H9 (cell line): ENCODE results near the gene ADAM22. TPM values are rescaled to one million over a fixed set of nuclear protein-coding genes. Genes with fewer than 3 reads are reported as not detected.

ENCODE experiments used
- DNase-seq: peaks from one replicate; pipeline ENCODE4 v3.0.0-alpha.2; 2017
- H2AFZ ChIP-seq: one replicate; pipeline ENCODE4 v1.6.1; 2013; ENCODE audit warnings: mild to moderate bottlenecking, low read length, control low read depth, moderate library complexity
- H2AK5ac ChIP-seq: 2 replicates; pipeline ENCODE4 v1.6.1; 2013; ENCODE audit warnings: low read length, control low read depth, mixed read lengths; ENCODE audit not compliant: insufficient read length
- H2BK120ac ChIP-seq: one replicate; pipeline ENCODE4 v1.6.1; 2013; ENCODE audit warnings: low read depth, mild to moderate bottlenecking, low read length, control low read depth, inconsistent platforms; ENCODE audit not compliant: poor library complexity, severe bottlenecking
- H2BK12ac ChIP-seq: 2 replicates; pipeline ENCODE4 v1.6.1; 2013; ENCODE audit warnings: low read length, control low read depth, mixed read lengths, low read depth; ENCODE audit not compliant: insufficient read length
- H2BK15ac ChIP-seq: 2 replicates; pipeline ENCODE4 v1.6.1; 2013; ENCODE audit warnings: low read depth, low read length, control low read depth
- H2BK20ac ChIP-seq: one replicate; pipeline ENCODE4 v1.6.1; 2013; ENCODE audit warnings: low read depth, mild to moderate bottlenecking, low read length, control low read depth, inconsistent platforms; ENCODE audit not compliant: poor library complexity, severe bottlenecking
- H2BK5ac ChIP-seq: 2 replicates; pipeline ENCODE4 v1.6.1; 2013; ENCODE audit warnings: low read length, control low read depth, mixed read lengths; ENCODE audit not compliant: insufficient read length
- H3K14ac ChIP-seq: 2 replicates; pipeline ENCODE4 v1.6.1; 2013; ENCODE audit warnings: low read length, control low read depth; ENCODE audit not compliant: insufficient read depth
- H3K18ac ChIP-seq: 2 replicates; pipeline ENCODE4 v1.6.1; 2013; ENCODE audit warnings: low read depth, mild to moderate bottlenecking, mixed read lengths, low read length, control low read depth; ENCODE audit not compliant: insufficient read length
- H3K23ac ChIP-seq: 2 replicates; pipeline ENCODE4 v1.6.1; 2013; ENCODE audit warnings: low read length, control low read depth, mixed read lengths, low read depth; ENCODE audit not compliant: insufficient read length
- H3K23me2 ChIP-seq: 2 replicates; pipeline ENCODE4 v1.6.1; 2013; ENCODE audit warnings: low read depth, mild to moderate bottlenecking, mixed read lengths, low read length, control low read depth; ENCODE audit not compliant: insufficient read length, poor library complexity, severe bottlenecking
- H3K27ac ChIP-seq: 2 replicates; pipeline ENCODE4 v1.5.1; 2013; ENCODE audit warnings: low read length, control low read depth, mixed read lengths, low read depth; ENCODE audit not compliant: insufficient read length
- H3K27me3 ChIP-seq: 2 replicates; pipeline ENCODE4 v1.6.1; 2013; ENCODE audit warnings: low read length, control low read depth, inconsistent platforms; ENCODE audit not compliant: insufficient read depth
- H3K4ac ChIP-seq: 2 replicates; pipeline ENCODE4 v1.6.1; 2013; ENCODE audit warnings: low read depth, mild to moderate bottlenecking, control low read depth, inconsistent platforms, low read length, moderate library complexity
- H3K4me1 ChIP-seq: 2 replicates; pipeline ENCODE4 v1.6.1; 2013; ENCODE audit warnings: low read length, control low read depth, inconsistent platforms; ENCODE audit not compliant: insufficient read depth
- H3K4me2 ChIP-seq: 2 replicates; pipeline ENCODE4 v1.6.1; 2013; ENCODE audit warnings: low read length, control low read depth, mixed read lengths; ENCODE audit not compliant: insufficient read length, insufficient read depth
- H3K56ac ChIP-seq: 2 replicates; pipeline ENCODE4 v1.6.1; 2013; ENCODE audit warnings: low read depth, mild to moderate bottlenecking, mixed read lengths, low read length, control low read depth; ENCODE audit not compliant: insufficient read length
- H3K79me1 ChIP-seq: 2 replicates; pipeline ENCODE4 v1.6.1; 2013; ENCODE audit warnings: low read depth, mild to moderate bottlenecking, moderate library complexity, low read length, control low read depth, inconsistent platforms; ENCODE audit not compliant: insufficient read depth, poor library complexity, severe bottlenecking
- H3K79me2 ChIP-seq: 2 replicates; pipeline ENCODE4 v1.6.1; 2013; ENCODE audit warnings: low read length, control low read depth, inconsistent platforms; ENCODE audit not compliant: insufficient read depth
- H3K9ac ChIP-seq: 2 replicates; pipeline ENCODE4 v1.6.1; 2013; ENCODE audit warnings: low read length, control low read depth, mixed read lengths; ENCODE audit not compliant: insufficient read length; ENCODE audit errors: extremely low read depth
- H3K9me3 ChIP-seq: one replicate; pipeline ENCODE4 v1.6.1; 2013; ENCODE audit warnings: low read depth, low read length, inconsistent platforms; ENCODE audit not compliant: control insufficient read depth
- H3T11ph ChIP-seq: one replicate; pipeline ENCODE4 v1.6.1; 2013; ENCODE audit warnings: mild to moderate bottlenecking, low read length, control low read depth, inconsistent platforms
- H4K20me1 ChIP-seq: one replicate; pipeline ENCODE4 v1.6.1; 2013; ENCODE audit not compliant: control insufficient read depth, insufficient read length, insufficient read depth
- H4K5ac ChIP-seq: 2 replicates; pipeline ENCODE4 v1.6.1; 2013; ENCODE audit warnings: low read depth, mild to moderate bottlenecking, mixed read lengths, low read length, control low read depth; ENCODE audit not compliant: insufficient read length
- H4K8ac ChIP-seq: replicated peaks from 2 replicates; pipeline ENCODE4 v1.6.1; 2013; ENCODE audit warnings: low read length, control low read depth, mixed read lengths, low read depth; ENCODE audit not compliant: insufficient read length
- H4K91ac ChIP-seq: 2 replicates; pipeline ENCODE4 v1.6.1; 2013; ENCODE audit warnings: low read depth, mild to moderate bottlenecking, moderate library complexity, mixed read lengths, low read length, control low read depth; ENCODE audit not compliant: insufficient read length
- H3K27ac Mint-ChIP-seq, 3 experiments: 2 replicates in 2 of 3; 3 replicates in 1 of 3; pipeline ENCODE4 v1.8.0; 2020 to 2021; ENCODE audit warnings: mixed read lengths in 3 of 3, mild to moderate bottlenecking in 1 of 3, moderate library complexity in 1 of 3
- H3K27me3 Mint-ChIP-seq: 2 replicates; pipeline ENCODE4 v1.8.0; 2021; ENCODE audit warnings: low read depth, mild to moderate bottlenecking, moderate library complexity, mixed read lengths
- H3K36me3 Mint-ChIP-seq, 3 experiments: 2 replicates in 2 of 3; 3 replicates in 1 of 3; pipeline ENCODE4 v1.8.0; 2020 to 2021; ENCODE audit warnings: low read depth in 3 of 3, mixed read lengths in 3 of 3; ENCODE audit not compliant: insufficient read depth in 1 of 3
- H3K4me1 Mint-ChIP-seq, 2 experiments: 2 replicates each; pipeline ENCODE4 v1.8.0; 2020; ENCODE audit warnings: mixed read lengths in 2 of 2
- H3K4me3 Mint-ChIP-seq, 2 experiments: 2 replicates in 1 of 2; 3 replicates in 1 of 2; pipeline ENCODE4 v1.8.0; 2020 to 2021; ENCODE audit warnings: mild to moderate bottlenecking in 2 of 2, mixed read lengths in 2 of 2, moderate library complexity in 1 of 2
- H3K9me3 Mint-ChIP-seq, 2 experiments: 2 replicates in 1 of 2; 3 replicates in 1 of 2; pipeline ENCODE4 v1.8.0; 2020; ENCODE audit warnings: mild to moderate bottlenecking in 2 of 2, mixed read lengths in 2 of 2, moderate library complexity in 1 of 2
- WGBS: extraction: QIAGEN DNeasy Blood & Tissue Kit; methylation state at CpG from one replicate; pipeline ENCODE4 v1.1.7; 2013; ENCODE audit warnings: missing lambda C conversion rate, low lambda C conversion rate, mixed read lengths; ENCODE audit not compliant: insufficient read length; ENCODE audit errors: extremely low coverage; 5-methylcytosine and 5-hydroxymethylcytosine counted together
- total RNA-seq: library from RNA; stranded (reverse); gene quantifications from 2 replicates; pipeline ENCODE4 v1.2.1, GENCODE V29; 2021
- TF ChIP-seq, protein P1 (sequence below): fragments of 200-600 bp; sonication (generic); conservative IDR thresholded peaks from 3 replicates; pipeline ENCODE4 v1.8.0; 2021; ENCODE audit warnings: antibody characterized with exemption, mild to moderate bottlenecking

ADAM22 gene
- total RNA-seq, 1 experiment from 2014 or later, result 8.7 TPM

- Histone ChIP-seq H3K23ac (no peak overlapping the region), H2BK20ac (no peak overlapping the region), H4K5ac (no peak overlapping the region), H3K27me3 (no peaks in the 10 kb centered on the region), H3K18ac (no peak overlapping the region), H3K4me2 (no peak overlapping the region), H3K23me2 (no peaks in the 10 kb centered on the region), H2AFZ (no peak overlapping the region), H2AK5ac (no peak overlapping the region), H3K79me2 (no peaks in the 10 kb centered on the region), H3K4me1 (no peaks in the 10 kb centered on the region), H3K79me1 (no peaks in the 10 kb centered on the region), H2BK12ac (no peak overlapping the region), H4K91ac (no peak overlapping the region), H2BK15ac (no peak overlapping the region), H3K56ac (no peak overlapping the region), H4K8ac (no peak overlapping the region), H3K9ac (no peak overlapping the region), H3K9me3 (no peaks in the 10 kb centered on the region), H2BK120ac (no peak overlapping the region), H3K14ac (no peak overlapping the region), H3T11ph (no peak overlapping the region), H2BK5ac (no peak overlapping the region), H4K20me1 (no peaks in the 10 kb centered on the region), H3K27ac (no peak overlapping the region), H3K4ac (no peak overlapping the region)
- DNase-seq, result no peak
- Mint-ChIP-seq H3K27me3 (no peaks in the 10 kb centered on the region), H3K36me3 (peaks cover 46 to 71% (median 67%) of the 10 kb centered on the region in 3 experiments; a peak in 6 of 7 replicates), H3K27ac (no peak overlapping the region), H3K4me1 (peaks cover 9 to 16% of the 10 kb centered on the region in 2 experiments), H3K4me3 (no peak overlapping the region), H3K9me3 (no peaks in the 10 kb centered on the region)
- TF ChIP-seq, protein P1, sequence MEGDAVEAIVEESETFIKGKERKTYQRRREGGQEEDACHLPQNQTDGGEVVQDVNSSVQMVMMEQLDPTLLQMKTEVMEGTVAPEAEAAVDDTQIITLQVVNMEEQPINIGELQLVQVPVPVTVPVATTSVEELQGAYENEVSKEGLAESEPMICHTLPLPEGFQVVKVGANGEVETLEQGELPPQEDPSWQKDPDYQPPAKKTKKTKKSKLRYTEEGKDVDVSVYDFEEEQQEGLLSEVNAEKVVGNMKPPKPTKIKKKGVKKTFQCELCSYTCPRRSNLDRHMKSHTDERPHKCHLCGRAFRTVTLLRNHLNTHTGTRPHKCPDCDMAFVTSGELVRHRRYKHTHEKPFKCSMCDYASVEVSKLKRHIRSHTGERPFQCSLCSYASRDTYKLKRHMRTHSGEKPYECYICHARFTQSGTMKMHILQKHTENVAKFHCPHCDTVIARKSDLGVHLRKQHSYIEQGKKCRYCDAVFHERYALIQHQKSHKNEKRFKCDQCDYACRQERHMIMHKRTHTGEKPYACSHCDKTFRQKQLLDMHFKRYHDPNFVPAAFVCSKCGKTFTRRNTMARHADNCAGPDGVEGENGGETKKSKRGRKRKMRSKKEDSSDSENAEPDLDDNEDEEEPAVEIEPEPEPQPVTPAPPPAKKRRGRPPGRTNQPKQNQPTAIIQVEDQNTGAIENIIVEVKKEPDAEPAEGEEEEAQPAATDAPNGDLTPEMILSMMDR, result no peak
- WGBS, result no CpG with 5 or more reads among the region's 3 CpGs
Observed at GRCh38 chr7:88208521-88208920, 274.5 kb downstream of the ADAM22 start.
